ENCODE results near the gene ANK3. TPM values are rescaled to one million over a fixed set of nuclear protein-coding genes. Genes with fewer than 3 reads are reported as not detected.

ANK3 gene
- polyA plus RNA-seq, 3 donors = not detected

GRCh38 chr10:60144099-60144498, 245.6 kb downstream of the ANK3 start:
- WGBS (ENCODE audit: insufficient coverage) = no CpG with 5 or more reads among the region's 3 CpGs
- Histone ChIP-seq H3K36me3 (replicated peaks in 1 of 2; ENCODE audit: control insufficient read depth in 1 of 2, insufficient read depth in 2 of 2, low read length in 2 of 2) (no peaks in the 10 kb centered on the region), H2AFZ (ENCODE audit: insufficient read depth, low read depth, low read length, poor library complexity, severe bottlenecking) (no peak overlapping the region), H3K4me3 (replicated peaks in 1 of 3; ENCODE audit: low read depth in 2 of 3, low read length in 3 of 3) (no peak overlapping the region), H3K27ac (ENCODE audit: low read depth in 1 of 2, low read length in 2 of 2) (no peak overlapping the region), H3K4me2 (replicated peaks; ENCODE audit: extremely low read depth, low read length, poor library complexity, severe bottlenecking) (no peak overlapping the region), H3K79me2 (ENCODE audit: insufficient read depth, low read length) (no peaks in the 10 kb centered on the region), H3K4me1 (ENCODE audit: control insufficient read depth in 1 of 2, insufficient read depth in 2 of 2, low read length in 2 of 2) (no peaks in the 10 kb centered on the region), H4K20me1 (ENCODE audit: insufficient read depth, low read length) (no peaks in the 10 kb centered on the region), H3K27me3 (ENCODE audit: control insufficient read depth in 2 of 2, insufficient read depth in 2 of 2, low read length in 2 of 2) (no peaks in the 10 kb centered on the region), H3K9me3 (replicated peaks in 1 of 2; ENCODE audit: control insufficient read depth in 1 of 2, insufficient read depth in 1 of 2, low read length in 2 of 2) (no peaks in the 10 kb centered on the region), H3K9ac (ENCODE audit: insufficient read depth, low read length, poor library complexity, severe bottlenecking) (no peak overlapping the region)
- Mint-ChIP-seq H3K9me3 (no peaks in the 10 kb centered on the region), H3K36me3 (no peaks in the 10 kb centered on the region), H3K4me3 (no peak overlapping the region), H3K4me1 (no peaks in the 10 kb centered on the region), H3K27ac (no peak overlapping the region), H3K27me3 (ENCODE audit: low read depth in 3 of 3) (no peaks in the 10 kb centered on the region)
- no peak for TF ChIP-seq CTCF (IDR thresholded peaks at IDR 0.05)
- intact Hi-C loops (cut with micrococcal nuclease) = no loop called here
- DNase-seq = no peak

- Mint-ChIP-seq H3K9me3 (no peaks in the 10 kb centered on the region), H3K36me3 (no peaks in the 10 kb centered on the region), H3K27ac (no peak overlapping the region), H3K4me1 (no peaks in the 10 kb centered on the region), H3K27me3 (ENCODE audit: low read depth in 3 of 3) (no peaks in the 10 kb centered on the region), H3K4me3 (no peak overlapping the region)
- Histone ChIP-seq H3K36me3 (replicated peaks in 1 of 2; ENCODE audit: control insufficient read depth in 1 of 2, insufficient read depth in 2 of 2, low read length in 2 of 2) (no peaks in the 10 kb centered on the region), H3K27me3 (ENCODE audit: control insufficient read depth in 2 of 2, insufficient read depth in 2 of 2, low read length in 2 of 2) (no peaks in the 10 kb centered on the region), H2AFZ (ENCODE audit: insufficient read depth, low read depth, low read length, poor library complexity, severe bottlenecking) (no peak overlapping the region), H3K9ac (ENCODE audit: insufficient read depth, low read length, poor library complexity, severe bottlenecking) (no peak overlapping the region), H4K20me1 (ENCODE audit: insufficient read depth, low read length) (no peaks in the 10 kb centered on the region), H3K27ac (ENCODE audit: low read depth in 1 of 2, low read length in 2 of 2) (no peak overlapping the region), H3K79me2 (ENCODE audit: insufficient read depth, low read length) (no peaks in the 10 kb centered on the region), H3K4me1 (ENCODE audit: control insufficient read depth in 1 of 2, insufficient read depth in 2 of 2, low read length in 2 of 2) (no peaks in the 10 kb centered on the region), H3K4me2 (replicated peaks; ENCODE audit: extremely low read depth, low read length, poor library complexity, severe bottlenecking) (no peak overlapping the region), H3K4me3 (replicated peaks in 1 of 3; ENCODE audit: low read depth in 2 of 3, low read length in 3 of 3) (no peak overlapping the region), H3K9me3 (replicated peaks in 1 of 2; ENCODE audit: control insufficient read depth in 1 of 2, insufficient read depth in 1 of 2, low read length in 2 of 2) (no peaks in the 10 kb centered on the region)
- intact Hi-C loops (cut with micrococcal nuclease) = no loop called here
- no peak for TF ChIP-seq CTCF (IDR thresholded peaks at IDR 0.05)
- no peak for DNase-seq
- no CpG with 5 or more reads among the region's 1 CpG for WGBS (ENCODE audit: insufficient coverage)
These were observed 246.9 kb downstream of the ANK3 start for GRCh38 chr10:60142736-60143135.

Data from CD14-positive monocyte (primary cell).